ENCODE results near the gene MOK.

The MOK gene

DNA sequence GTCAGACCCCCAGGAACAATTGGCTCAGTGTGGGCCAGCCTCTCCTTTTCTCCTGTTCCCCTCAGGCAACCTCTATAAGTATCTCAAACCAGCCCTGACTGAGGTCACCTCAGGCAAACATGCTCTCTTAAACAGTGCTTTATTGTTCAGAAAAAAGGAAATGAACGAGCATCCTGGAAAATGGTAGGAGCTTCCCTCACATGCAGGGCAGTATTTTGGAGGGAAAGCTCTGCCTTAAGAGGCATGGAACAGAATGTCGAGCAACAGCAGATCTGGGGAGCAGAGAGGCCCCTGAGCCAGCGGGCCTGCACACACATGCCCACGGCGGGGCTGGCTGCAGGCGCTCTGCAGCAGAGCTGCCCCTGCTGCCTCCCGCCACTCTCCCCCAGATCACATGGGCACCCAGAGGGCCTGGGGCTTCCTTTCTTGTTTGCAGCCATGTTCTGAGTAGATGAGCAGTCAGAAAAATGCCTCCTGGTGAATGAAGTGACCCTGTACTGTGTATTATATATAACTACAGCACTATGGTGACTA, 42.0 kb downstream of the MOK start:
- H3K27ac ChIP-seq (ENCODE audit: low read depth, low read length, severe bottlenecking) = peak overlapping the region; percentile 96
- no peaks in the 10 kb centered on the region for H3K36me3 ChIP-seq (ENCODE audit: control insufficient read depth, insufficient read depth, low read length)
- no peaks in the 10 kb centered on the region for H3K9me3 ChIP-seq (ENCODE audit: control insufficient read depth, low read length)
- no peak overlapping the region for H3K4me3 ChIP-seq (ENCODE audit: extremely low read depth, insufficient read depth, low read length, poor library complexity, severe bottlenecking)
- 58 to 64% methylated on average over 4 to 5 of the region's 7 CpGs for WGBS, 2 experiments (ENCODE audit: insufficient coverage in 2 of 2)
- H3K4me1 ChIP-seq (ENCODE audit: control insufficient read depth, insufficient read depth, low read length, poor library complexity, severe bottlenecking) = no peaks in the 10 kb centered on the region

DNA sequence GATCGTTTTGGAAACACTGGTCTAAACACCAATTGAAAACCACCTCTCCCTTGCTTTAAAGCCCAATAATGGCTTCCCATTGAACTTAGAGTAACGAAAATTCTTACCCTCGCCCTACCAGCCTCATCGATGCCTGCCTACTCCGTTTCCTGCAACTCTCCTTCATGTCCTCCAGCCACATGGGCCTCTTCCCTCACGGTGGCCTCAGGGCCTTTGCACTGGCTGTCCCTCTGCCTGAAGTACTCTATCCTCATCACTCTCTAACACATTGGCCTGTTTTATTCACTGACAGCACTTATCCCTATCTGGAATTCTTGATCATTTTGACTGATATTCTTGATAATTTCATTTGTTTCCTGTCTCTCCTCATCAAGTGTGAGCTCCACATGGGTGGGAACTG, 46.8 kb downstream of the MOK start:
- H3K9me3 ChIP-seq (ENCODE audit: control insufficient read depth, low read length) = no peaks in the 10 kb centered on the region
- no peak overlapping the region for H3K27ac ChIP-seq (ENCODE audit: low read depth, low read length, severe bottlenecking)
- H3K4me1 ChIP-seq (ENCODE audit: control insufficient read depth, insufficient read depth, low read length, poor library complexity, severe bottlenecking) = no peaks in the 10 kb centered on the region
- H3K36me3 ChIP-seq (ENCODE audit: control insufficient read depth, insufficient read depth, low read length) = no peaks in the 10 kb centered on the region
- WGBS, 2 experiments (ENCODE audit: insufficient coverage in 2 of 2) = 94 to 95% methylated on average over 6 of the region's 6 CpGs
- H3K4me3 ChIP-seq (ENCODE audit: extremely low read depth, insufficient read depth, low read length, poor library complexity, severe bottlenecking) = no peak overlapping the region

DNA sequence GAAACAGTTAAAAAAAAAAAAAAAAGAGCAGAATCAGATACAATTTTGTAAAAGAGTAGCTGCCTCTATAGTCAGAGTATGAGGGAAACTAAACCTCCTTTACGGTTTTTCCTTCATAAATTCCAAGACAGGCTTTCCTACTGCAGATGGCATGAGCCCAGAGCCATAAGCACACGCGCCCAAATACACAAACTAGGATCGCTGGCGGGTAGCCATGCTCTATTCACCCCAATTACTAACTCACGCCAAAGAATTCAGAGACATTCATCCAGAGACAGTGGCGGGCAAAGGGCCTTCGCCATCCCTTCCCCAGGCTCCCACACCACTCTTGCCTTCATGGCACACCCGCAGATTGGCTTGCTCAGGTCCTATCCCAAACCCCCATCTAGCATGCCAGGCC, 48.2 kb downstream of the MOK start:
- H3K4me1 ChIP-seq (ENCODE audit: control insufficient read depth, insufficient read depth, low read length, poor library complexity, severe bottlenecking) = no peaks in the 10 kb centered on the region
- H3K27ac ChIP-seq (ENCODE audit: low read depth, low read length, severe bottlenecking) = no peak overlapping the region
- H3K4me3 ChIP-seq (ENCODE audit: extremely low read depth, insufficient read depth, low read length, poor library complexity, severe bottlenecking) = no peak overlapping the region
- 91 to 92% methylated on average over 9 of the region's 9 CpGs for WGBS, 2 experiments (ENCODE audit: insufficient coverage in 2 of 2)
- H3K9me3 ChIP-seq (ENCODE audit: control insufficient read depth, low read length) = no peaks in the 10 kb centered on the region
- H3K36me3 ChIP-seq (ENCODE audit: control insufficient read depth, insufficient read depth, low read length) = no peaks in the 10 kb centered on the region

DNA sequence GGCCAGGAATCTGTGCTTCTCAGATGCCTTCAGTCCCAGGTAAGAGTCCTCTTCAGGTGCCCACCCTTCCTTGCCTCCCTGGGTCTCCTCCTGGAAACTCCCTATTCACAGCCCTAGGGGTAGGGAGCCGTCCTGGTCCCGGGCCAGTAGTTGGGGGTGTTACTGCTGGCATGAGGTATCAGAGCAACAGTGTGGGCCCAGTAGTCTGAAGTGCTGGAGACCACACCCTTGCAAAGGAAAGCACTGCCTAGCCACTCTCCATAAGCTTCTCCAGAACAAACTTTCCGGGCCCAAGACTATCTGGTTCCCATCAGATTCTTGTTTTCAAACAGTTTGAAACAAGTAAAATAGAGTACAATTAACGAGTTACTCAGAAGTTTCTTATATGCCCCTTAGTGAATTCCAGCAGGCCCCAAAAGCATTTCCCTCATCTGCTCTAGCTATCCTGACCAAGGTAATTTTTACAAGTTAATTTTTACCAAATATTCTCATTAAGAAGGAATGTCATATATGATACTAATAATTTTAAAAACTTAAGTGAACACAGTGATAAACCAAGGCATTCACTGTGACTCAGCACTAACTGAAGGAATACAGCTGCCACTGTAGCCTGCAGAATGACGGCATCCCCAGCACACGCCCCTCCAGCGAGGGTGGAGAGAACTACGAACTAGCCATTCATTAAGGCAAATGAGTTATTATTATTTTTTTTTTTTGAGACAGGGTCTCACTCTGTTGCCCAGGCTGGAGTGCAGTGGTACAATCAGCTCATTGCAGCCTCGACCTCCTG, 49.4 kb downstream of the MOK start:
- Histone ChIP-seq H3K4me3 (ENCODE audit: extremely low read depth, insufficient read depth, low read length, poor library complexity, severe bottlenecking) (no peak overlapping the region), H3K4me1 (ENCODE audit: control insufficient read depth, insufficient read depth, low read length, poor library complexity, severe bottlenecking) (no peaks in the 10 kb centered on the region), H3K36me3 (ENCODE audit: control insufficient read depth, insufficient read depth, low read length) (no peaks in the 10 kb centered on the region), H3K27ac (ENCODE audit: low read depth, low read length, severe bottlenecking) (no peak overlapping the region), H3K9me3 (ENCODE audit: control insufficient read depth, low read length) (no peaks in the 10 kb centered on the region)
- 94 to 95% methylated on average over 6 to 7 of the region's 9 CpGs for WGBS, 2 experiments (ENCODE audit: insufficient coverage in 2 of 2)

DNA sequence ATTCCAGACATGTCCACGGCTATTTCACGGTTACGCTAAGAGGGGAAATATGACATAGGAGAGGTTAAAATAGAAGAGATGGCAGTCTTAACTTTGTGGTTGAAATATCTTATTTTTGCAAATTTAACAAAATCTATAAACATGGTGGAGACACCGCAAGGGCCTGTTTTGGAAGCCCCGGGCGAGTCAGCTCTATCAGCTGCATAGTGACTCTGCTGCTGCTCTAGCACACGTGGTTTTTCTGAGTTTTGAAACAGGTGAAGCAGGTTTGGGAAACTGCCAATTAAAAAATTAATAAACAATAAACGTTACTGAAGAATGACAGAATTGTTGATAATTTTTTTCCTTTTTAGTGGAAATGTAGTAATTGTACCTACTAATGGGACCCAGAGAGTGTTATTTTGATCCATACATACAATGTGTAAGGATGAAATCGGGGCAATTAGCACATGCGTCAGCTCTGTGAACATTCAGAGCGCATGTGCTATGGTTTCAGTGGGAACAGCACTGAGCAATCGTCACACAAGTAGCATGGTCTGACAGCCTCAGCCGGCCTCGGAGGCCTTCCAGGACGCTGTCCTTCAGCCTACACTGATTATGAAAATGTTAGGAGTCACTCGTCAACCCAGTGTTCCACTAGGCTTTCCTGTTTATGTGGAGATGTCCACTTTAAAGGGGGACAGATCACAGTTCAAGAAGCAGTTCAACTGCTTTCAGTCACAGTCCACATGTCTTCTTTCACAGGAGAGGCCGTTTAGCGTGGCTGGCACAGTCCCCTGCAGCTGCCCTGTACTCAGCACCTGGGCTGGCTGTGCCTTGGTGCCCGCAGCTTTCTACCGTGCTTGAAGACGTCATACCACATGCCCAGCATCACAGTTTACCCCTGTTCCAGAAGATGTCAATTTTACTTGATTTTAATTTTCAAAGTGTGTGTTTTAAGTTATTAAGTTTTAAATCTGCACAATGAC, 51.8 kb downstream of the MOK start:
- no peak overlapping the region for H3K4me3 ChIP-seq (ENCODE audit: extremely low read depth, insufficient read depth, low read length, poor library complexity, severe bottlenecking)
- no peaks in the 10 kb centered on the region for H3K4me1 ChIP-seq (ENCODE audit: control insufficient read depth, insufficient read depth, low read length, poor library complexity, severe bottlenecking)
- no peaks in the 10 kb centered on the region for H3K36me3 ChIP-seq (ENCODE audit: control insufficient read depth, insufficient read depth, low read length)
- no peaks in the 10 kb centered on the region for H3K9me3 ChIP-seq (ENCODE audit: control insufficient read depth, low read length)
- WGBS, 2 experiments (ENCODE audit: insufficient coverage in 2 of 2) = 87 to 93% methylated on average over 13 to 15 of the region's 21 CpGs
- H3K27ac ChIP-seq (ENCODE audit: low read depth, low read length, severe bottlenecking) = no peak overlapping the region

DNA sequence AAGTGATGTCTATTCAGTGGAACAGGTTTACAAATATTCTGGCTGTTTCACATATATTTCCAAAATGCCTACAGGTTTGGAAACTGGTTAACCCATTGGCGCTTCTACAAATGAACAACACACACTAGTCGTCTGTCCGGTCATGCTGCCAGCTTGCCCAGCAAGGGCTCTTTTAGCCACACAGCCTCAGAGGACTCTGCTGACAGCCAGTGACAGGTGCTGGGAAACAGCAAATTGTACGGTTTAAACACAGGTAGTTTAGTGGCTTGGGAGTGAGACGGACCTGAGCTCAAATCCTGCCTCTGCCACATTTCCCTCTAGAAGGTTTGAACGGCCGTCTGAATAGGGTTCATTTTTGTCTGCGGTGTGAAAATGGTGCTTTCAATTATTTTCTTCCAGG, 53.8 kb downstream of the MOK start:
- H3K4me3 ChIP-seq (ENCODE audit: extremely low read depth, insufficient read depth, low read length, poor library complexity, severe bottlenecking) = no peak overlapping the region
- no peaks in the 10 kb centered on the region for H3K9me3 ChIP-seq (ENCODE audit: control insufficient read depth, low read length)
- 90 to 97% methylated on average over 5 of the region's 8 CpGs for WGBS, 2 experiments (ENCODE audit: insufficient coverage in 2 of 2)
- no peaks in the 10 kb centered on the region for H3K4me1 ChIP-seq (ENCODE audit: control insufficient read depth, insufficient read depth, low read length, poor library complexity, severe bottlenecking)
- no peaks in the 10 kb centered on the region for H3K36me3 ChIP-seq (ENCODE audit: control insufficient read depth, insufficient read depth, low read length)
- H3K27ac ChIP-seq (ENCODE audit: low read depth, low read length, severe bottlenecking) = no peak overlapping the region

DNA sequence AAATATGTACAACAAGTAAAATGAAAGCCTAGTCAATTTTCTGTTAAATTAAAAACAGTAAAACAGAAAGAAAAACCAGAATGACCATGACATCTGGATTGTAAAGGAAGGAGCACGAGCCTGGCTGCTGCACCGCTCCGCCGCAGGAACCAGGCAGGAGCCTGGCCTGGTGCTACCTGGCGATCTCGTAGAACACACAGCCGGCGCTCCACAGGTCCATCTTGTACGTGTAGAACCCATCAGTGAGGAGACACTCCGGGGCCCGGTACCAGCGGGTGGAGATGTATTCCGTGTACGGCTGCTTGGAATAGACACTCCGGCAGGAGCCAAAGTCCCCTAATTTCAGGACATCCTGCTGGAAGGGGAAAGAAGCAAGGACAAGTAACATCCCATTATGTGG, 54.3 kb downstream of the MOK start:
- Histone ChIP-seq H3K4me3 (ENCODE audit: extremely low read depth, insufficient read depth, low read length, poor library complexity, severe bottlenecking) (no peak overlapping the region), H3K4me1 (ENCODE audit: control insufficient read depth, insufficient read depth, low read length, poor library complexity, severe bottlenecking) (no peaks in the 10 kb centered on the region)
- 90 to 94% methylated on average over 14 to 15 of the region's 15 CpGs for WGBS, 2 experiments (ENCODE audit: insufficient coverage in 2 of 2)

DNA sequence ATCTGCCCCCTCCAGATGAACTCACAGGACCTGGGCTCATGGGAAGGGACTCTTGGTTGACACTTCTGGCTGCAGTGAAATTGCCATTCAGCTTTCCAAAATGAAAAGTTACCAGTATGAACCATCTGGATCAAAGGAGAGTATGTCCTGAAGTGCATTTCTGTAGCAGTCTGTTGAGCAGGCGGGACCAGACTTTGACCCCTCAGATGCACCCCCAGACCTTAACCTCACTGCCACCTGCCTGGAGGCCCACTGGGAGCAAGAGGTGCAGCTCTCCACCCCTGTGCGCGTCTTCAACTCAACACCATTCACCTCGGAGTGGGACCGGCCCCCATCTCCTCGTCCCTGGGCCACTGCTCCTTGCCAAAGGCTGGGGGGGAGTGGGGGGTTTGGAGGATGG, 55.0 kb downstream of the MOK start:
- H3K4me1 ChIP-seq (ENCODE audit: control insufficient read depth, insufficient read depth, low read length, poor library complexity, severe bottlenecking) = no peaks in the 10 kb centered on the region
- H3K27ac ChIP-seq (ENCODE audit: low read depth, low read length, severe bottlenecking) = no peak overlapping the region
- no peaks in the 10 kb centered on the region for H3K9me3 ChIP-seq (ENCODE audit: control insufficient read depth, low read length)
- 67 to 90% methylated on average over 1 to 2 of the region's 6 CpGs for WGBS, 2 experiments (ENCODE audit: insufficient coverage in 2 of 2)
- H3K36me3 ChIP-seq (ENCODE audit: control insufficient read depth, insufficient read depth, low read length) = no peaks in the 10 kb centered on the region
- H3K4me3 ChIP-seq (ENCODE audit: extremely low read depth, insufficient read depth, low read length, poor library complexity, severe bottlenecking) = no peak overlapping the region

More for the DNA sequence above, 54.3 kb downstream of the MOK start:
- Histone ChIP-seq H3K36me3 (ENCODE audit: control insufficient read depth, insufficient read depth, low read length) (no peaks in the 10 kb centered on the region), H3K27ac (ENCODE audit: low read depth, low read length, severe bottlenecking) (no peak overlapping the region), H3K9me3 (ENCODE audit: control insufficient read depth, low read length) (no peaks in the 10 kb centered on the region)

DNA sequence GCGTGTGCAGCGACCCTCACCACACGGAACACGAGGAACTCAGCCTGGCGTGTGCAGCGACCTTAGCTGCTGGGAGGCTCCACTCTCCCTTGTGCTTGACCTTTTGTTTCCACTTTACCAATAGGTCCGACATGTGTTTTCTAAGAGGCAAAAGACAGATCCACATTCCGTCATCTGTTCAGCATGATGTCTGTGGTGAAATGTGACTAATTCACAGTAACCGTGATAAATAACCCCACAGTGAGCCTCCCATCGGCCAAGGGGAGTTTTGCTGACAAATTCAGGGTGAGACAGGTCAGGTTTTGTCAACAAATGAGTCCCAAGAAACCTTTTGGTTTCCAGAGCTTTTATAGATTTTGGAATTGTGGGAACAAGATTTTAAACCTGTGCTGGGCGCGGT, 55.9 kb downstream of the MOK start:
- H3K4me1 ChIP-seq (ENCODE audit: control insufficient read depth, insufficient read depth, low read length, poor library complexity, severe bottlenecking) = no peaks in the 10 kb centered on the region
- no peaks in the 10 kb centered on the region for H3K36me3 ChIP-seq (ENCODE audit: control insufficient read depth, insufficient read depth, low read length)
- no peak overlapping the region for H3K4me3 ChIP-seq (ENCODE audit: extremely low read depth, insufficient read depth, low read length, poor library complexity, severe bottlenecking)
- WGBS, 2 experiments (ENCODE audit: insufficient coverage in 2 of 2) = 91 to 97% methylated on average over 8 of the region's 12 CpGs
- no peaks in the 10 kb centered on the region for H3K9me3 ChIP-seq (ENCODE audit: control insufficient read depth, low read length)
- H3K27ac ChIP-seq (ENCODE audit: low read depth, low read length, severe bottlenecking) = no peak overlapping the region

DNA sequence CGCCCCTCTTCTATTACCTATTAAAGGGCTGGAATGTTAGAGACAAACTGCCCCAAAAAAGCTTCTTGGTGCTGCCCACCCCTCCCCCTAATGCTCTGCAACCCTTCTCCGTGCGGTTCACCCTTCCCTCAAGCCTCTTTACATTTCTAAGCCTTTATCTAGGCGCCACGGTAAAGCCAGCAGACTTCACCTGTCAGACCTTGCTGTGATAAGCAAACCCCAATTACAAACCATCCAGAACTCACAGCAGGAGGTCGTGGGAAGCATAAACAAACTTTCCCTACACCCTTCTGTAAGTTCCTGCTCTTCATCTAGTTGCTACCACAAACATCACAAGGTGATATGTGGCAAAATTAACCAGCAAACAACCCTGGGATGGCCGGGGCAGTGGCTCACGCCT, 56.8 kb downstream of the MOK start:
- no peaks in the 10 kb centered on the region for H3K9me3 ChIP-seq (ENCODE audit: control insufficient read depth, low read length)
- H3K36me3 ChIP-seq (ENCODE audit: control insufficient read depth, insufficient read depth, low read length) = no peaks in the 10 kb centered on the region
- H3K4me1 ChIP-seq (ENCODE audit: control insufficient read depth, insufficient read depth, low read length, poor library complexity, severe bottlenecking) = no peaks in the 10 kb centered on the region
- no peak overlapping the region for H3K27ac ChIP-seq (ENCODE audit: low read depth, low read length, severe bottlenecking)
- 32 to 44% methylated on average over 6 of the region's 8 CpGs for WGBS, 2 experiments (ENCODE audit: insufficient coverage in 2 of 2)
- no peak overlapping the region for H3K4me3 ChIP-seq (ENCODE audit: extremely low read depth, insufficient read depth, low read length, poor library complexity, severe bottlenecking)

All from mesodermal cell (in vitro differentiated cells).